GM15510 (cell line): Measurements from ENCODE around the gene SLC4A2.
A peak's percentile ranks its signal among the peaks of the same experiment; 100 is the strongest.

Experiments
- POLR2A ChIP-seq: IDR thresholded peaks from 3 replicates; pipeline ENCODE4 v1.6.1; 2011; ENCODE audit warnings: borderline replicate concordance; ENCODE audit not compliant: insufficient read length; ENCODE audit errors: extremely low read depth

Gene SLC4A2

GRCh38 chr7:151065516-151065915 lies 6.1 kb downstream of the SLC4A2 start:
- no peak for TF ChIP-seq POLR2A

GRCh38 chr7:151066273-151066974 lies 7.0 kb downstream of the SLC4A2 start:
- no peak for TF ChIP-seq POLR2A

GRCh38 chr7:151068069-151068773 lies 8.8 kb downstream of the SLC4A2 start:
- no peak for TF ChIP-seq POLR2A

GRCh38 chr7:151069841-151070573 lies 10.6 kb downstream of the SLC4A2 start:
- no peak for TF ChIP-seq POLR2A

- TF ChIP-seq POLR2A, result no peak
These were observed 11.2 kb downstream of the SLC4A2 start for GRCh38 chr7:151070574-151070960.

- TF ChIP-seq POLR2A, result no peak
These were observed 11.9 kb downstream of the SLC4A2 start for GRCh38 chr7:151071032-151071866.

GRCh38 chr7:151073990-151074389 lies 14.6 kb downstream of the SLC4A2 start:
- TF ChIP-seq POLR2A, result no peak

- no peak for TF ChIP-seq POLR2A
These were observed 15.7 kb downstream of the SLC4A2 start for GRCh38 chr7:151074817-151075661.

- TF ChIP-seq POLR2A, result no peak
These were observed 16.2 kb downstream of the SLC4A2 start for GRCh38 chr7:151075662-151075971.

GRCh38 chr7:151075978-151076426 lies 16.6 kb downstream of the SLC4A2 start:
- TF ChIP-seq POLR2A, result peak; percentile 9

GRCh38 chr7:151076863-151077704 lies 17.7 kb downstream of the SLC4A2 start:
- TF ChIP-seq POLR2A, result no peak

GRCh38 chr7:151077705-151078232 lies 18.4 kb downstream of the SLC4A2 start:
- TF ChIP-seq POLR2A, result no peak
